GM19397 (cell line): ENCODE measurements around the gene SYCP3.
"Not testable (repeated sequence)": the region's sequence is repeated elsewhere in the genome, so short reads cannot be mapped to it uniquely, and the experiment has no call there.

Experiments used
- ATAC-seq: cut with Tn5 transposase; IDR thresholded peaks from one replicate; pipeline ENCODE4 v1.9.1; 2021; ENCODE audit warnings: mild to moderate bottlenecking, moderate library complexity; ENCODE audit not compliant: unreplicated experiment

The SYCP3 gene

DNA sequence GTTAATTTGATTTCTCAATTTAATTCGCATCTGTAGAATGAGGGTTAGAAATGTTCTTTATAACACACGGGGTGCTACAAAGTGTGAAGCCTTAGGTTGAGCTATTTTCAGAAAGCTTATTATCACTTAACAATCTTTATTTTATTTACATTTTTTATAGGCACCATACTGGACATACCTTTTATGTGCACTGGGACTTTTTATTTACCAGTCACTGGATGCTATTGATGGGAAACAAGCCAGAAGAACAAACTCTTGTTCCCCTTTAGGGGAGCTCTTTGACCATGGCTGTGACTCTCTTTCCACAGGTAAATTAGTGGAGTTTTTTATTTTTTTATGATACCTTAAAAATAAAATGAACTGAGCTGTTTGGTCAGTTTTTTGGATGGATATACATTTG, 25.3 kb downstream of the SYCP3 start:
- no peak for ATAC-seq

DNA sequence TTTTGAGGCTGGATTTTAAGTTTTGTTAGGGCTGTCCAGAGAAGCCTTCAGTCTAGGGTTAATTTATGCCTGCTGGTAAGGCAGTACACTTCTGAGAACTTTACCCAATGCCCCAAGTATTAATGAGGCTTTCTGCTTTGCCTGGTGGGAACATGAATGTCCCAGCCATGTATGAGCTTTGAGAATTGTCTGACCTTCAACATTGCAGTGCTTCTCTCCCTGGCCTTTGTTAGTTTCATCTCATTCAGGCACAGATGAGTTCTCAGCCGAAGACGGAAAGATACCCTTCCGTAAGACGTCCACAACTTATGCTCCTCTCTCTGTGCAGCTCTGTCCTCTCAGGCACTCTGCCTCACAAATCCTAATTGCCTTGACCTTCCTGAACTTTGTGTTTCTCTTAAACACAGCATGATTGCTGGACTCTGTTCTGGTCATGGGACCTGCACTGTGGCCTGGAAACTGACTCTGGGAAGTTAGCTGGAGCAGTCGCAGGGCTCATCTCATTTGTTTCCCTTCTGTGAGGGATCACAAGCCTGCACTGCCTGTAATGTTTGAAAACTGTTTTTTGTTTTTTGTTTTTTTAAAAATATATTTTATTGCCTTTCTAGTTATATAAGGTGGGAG, 26.1 kb downstream of the SYCP3 start:
- no peak for ATAC-seq

DNA sequence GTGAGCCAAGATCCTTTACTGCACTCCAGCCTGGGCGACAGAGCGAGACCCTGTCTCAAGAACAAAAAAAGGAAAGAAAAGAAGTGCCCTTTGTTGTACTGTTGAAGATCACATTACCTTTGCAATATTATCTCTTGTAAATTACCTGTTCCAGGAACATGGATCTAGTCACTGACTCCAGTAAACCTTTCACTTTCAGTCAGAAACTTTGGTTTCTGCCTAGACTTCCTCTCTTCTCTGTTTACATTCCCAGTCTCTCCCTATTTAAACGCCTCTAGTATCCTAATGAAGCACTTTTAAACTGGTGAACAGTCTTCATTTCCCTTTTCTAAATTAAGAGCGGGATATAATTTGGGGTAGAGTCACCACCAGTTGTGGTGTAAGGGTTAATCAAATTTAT, 29.0 kb downstream of the SYCP3 start:
- ATAC-seq = no peak

DNA sequence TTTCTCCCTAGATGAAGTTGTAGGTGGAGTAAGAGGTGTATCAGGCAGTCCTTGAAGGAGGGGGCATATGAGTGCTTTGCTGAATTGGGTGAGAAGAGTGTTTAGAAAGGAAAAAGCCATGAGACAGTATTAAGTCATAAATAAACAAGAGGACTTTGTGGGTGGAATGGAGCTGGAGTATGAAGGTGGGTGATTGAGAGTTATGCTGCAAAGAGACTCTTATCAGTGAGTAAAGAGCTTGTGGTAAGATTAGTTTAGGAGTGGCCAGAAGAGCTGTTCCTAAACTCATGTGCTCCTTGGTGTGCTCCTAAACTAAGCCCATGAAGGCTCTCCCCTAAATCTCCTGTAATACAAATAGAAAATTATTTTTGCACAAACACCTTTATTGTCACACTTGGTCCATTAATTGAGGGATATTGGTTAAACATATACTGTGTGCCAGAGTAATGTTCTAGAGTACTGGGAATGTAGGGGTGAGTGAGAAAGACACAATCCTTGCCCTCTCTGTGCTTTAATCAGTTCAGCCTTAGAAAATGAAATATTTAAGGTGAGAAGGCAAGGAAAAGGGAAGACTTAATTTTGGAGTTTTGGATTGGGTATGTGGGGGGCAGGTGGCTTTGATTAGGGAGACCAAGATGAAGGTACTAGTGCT, 32.0 kb downstream of the SYCP3 start:
- no peak for ATAC-seq

DNA sequence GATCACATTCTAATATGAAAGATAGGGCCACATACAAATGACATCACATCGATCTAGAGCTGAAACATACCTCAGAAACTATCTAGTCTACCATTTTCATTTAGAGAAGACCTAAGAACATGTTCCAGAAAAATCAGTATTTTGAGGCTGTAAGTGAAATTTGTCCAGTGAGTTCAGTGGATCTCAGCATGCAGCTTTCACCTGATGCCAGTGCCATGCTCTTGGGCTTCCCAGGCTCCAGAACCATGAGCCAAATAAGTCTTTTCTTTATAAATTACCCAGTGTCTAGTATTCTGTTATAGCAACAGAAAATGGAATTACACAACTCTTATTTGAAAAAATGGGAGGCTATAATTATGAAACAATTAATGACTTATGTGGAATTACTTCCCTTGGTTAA, 32.9 kb downstream of the SYCP3 start:
- no peak for ATAC-seq

DNA sequence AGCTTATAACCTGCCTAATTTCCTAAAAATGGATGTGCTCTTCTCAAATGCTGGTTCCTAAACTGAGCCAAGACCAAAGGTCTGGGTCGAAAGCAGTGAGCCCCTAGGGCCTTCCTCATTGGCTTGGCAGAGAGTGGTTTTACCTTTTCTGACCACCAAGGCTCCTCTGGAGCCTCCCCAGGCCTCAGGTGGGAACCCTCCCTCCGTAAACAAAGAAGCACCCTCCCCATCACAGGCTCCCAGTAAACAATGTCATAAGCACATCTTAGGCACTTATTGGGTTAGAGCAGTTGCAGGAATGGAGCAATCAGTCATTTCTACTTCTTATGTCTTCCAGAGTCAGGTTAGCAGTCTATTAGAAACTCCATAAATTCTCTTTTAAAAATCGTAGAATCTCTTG, 35.8 kb downstream of the SYCP3 start:
- no peak for ATAC-seq

DNA sequence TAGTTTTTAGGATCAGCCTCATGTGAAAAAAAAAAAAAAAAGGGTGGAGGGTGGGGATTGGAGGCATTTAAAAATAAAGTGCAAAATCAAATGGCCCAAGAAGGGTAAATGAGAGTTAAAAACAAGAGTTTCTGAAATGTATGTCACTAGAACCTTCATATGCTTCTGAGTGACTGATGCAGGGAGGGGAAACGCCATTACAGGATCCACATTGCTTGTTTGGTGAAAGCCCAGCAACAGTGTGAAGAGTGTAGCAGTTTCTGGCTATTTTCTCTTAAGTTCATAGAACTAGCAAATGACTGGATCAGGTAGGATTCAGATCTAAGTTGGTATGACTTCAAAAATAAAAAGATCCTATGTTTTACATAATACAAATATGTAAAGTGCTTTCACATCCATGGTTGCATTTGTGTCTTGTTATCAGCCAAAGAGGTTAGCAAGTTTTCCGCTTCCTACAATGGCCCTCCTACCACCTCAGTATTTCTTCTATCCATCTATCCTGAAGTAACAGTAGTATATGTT, 38.9 kb downstream of the SYCP3 start:
- ATAC-seq = no peak

DNA sequence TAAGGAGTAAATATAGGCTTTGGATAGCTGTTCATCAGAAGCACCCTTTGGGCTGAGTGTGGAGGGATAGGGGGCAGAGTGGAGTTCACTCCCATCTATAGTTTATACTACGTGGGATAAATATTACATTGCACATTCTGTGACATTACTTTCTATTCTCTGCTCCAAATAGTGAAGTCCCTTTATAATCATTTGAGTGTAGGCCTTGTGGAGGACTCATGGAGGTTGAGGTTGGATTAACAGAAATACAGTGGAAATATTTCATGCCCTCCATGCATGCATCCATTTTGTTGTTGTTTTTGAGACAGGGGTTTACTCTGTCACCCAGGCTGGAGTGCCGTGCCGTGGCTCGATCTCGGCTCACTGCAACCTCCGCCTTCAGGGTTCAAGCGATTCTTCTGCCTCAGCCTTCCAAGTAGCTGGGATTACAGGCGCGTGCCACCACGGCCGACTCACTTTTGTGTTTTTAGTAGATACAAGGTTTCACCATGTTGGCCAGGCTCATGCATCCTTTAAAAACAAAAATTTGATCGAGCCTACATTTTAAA, 40.4 kb downstream of the SYCP3 start:
- no peak for ATAC-seq

DNA sequence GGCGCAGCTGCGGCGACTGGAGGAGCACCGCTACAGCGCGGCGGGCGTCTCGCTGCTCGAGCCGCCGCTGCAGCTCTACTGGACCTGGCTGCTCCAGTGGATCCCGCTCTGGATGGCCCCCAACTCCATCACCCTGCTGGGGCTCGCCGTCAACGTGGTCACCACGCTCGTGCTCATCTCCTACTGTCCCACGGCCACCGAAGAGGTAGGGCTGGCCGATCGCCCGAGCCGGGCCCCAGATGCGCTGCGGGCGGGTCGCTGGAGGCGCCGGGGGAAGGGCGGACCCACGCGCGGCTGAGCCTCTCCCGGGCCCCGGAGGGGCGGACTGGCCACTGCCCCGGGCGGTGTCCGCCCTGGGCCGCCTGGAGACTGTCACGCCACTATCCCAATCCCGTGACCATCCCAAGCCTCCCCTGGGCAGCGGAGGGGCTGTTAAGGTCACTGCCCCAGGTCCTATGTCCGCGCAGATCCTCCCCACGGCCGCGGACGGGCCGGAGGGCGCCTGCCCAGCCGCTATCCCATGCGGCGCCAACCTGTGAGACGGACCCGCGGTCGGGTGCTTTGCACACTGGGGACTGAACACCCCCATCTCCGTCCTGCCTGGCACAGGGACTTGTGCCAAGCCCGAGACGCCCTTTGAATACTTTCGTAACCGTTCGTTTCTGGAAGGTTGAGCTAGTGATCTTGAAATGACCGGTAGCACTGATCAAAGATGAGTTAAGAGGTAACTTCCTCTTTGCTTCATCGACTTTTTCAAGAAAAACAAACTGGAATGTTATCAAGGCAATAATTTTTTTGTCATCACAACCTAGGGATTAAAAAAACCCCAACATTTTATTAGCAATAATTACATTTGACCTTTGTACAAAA, 41.1 kb downstream of the SYCP3 start:
- ATAC-seq = peak; percentile 36

DNA sequence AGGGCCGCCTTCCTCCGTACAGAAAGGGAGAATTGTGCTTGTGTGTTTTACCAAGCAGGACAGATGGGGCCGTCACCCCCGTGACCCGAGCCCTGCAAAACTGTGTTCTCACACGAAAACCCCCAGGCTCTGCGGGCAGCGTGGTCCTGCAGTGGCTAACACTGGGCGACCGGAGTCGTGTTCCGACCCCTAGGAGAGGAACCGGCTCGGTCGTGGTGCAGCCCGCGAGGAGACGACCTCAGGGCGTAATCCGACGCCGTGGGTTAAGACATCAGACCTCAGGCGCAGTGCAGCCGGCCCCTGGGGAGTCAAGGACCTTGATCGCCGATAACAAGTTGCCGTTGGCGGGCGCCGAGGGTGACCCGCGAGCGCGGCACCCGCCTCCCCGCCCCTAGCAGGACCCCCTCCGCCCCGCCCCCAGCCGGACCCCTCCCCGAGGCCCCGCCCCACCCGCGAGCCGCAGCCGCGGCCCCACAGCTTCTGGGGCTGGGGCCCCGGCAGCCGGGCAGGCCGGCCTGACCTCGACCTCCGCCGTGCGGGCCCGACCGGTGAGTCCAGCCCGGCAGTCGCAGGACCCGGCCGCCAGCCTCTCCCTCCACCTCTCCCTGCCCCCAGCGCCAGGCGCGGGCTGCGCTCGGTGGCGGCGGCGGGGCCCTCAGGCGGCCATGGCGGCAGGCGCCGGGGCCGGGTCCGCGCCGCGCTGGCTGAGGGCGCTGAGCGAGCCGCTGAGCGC, 41.9 kb downstream of the SYCP3 start, which contains the start of gene CHPT1:
CHPT1 (plus strand) TSS at position 444 of the 733 bp plus-strand sequence; CDS start at position 666, 222 bp downstream.
- ATAC-seq = peak; percentile 75

DNA sequence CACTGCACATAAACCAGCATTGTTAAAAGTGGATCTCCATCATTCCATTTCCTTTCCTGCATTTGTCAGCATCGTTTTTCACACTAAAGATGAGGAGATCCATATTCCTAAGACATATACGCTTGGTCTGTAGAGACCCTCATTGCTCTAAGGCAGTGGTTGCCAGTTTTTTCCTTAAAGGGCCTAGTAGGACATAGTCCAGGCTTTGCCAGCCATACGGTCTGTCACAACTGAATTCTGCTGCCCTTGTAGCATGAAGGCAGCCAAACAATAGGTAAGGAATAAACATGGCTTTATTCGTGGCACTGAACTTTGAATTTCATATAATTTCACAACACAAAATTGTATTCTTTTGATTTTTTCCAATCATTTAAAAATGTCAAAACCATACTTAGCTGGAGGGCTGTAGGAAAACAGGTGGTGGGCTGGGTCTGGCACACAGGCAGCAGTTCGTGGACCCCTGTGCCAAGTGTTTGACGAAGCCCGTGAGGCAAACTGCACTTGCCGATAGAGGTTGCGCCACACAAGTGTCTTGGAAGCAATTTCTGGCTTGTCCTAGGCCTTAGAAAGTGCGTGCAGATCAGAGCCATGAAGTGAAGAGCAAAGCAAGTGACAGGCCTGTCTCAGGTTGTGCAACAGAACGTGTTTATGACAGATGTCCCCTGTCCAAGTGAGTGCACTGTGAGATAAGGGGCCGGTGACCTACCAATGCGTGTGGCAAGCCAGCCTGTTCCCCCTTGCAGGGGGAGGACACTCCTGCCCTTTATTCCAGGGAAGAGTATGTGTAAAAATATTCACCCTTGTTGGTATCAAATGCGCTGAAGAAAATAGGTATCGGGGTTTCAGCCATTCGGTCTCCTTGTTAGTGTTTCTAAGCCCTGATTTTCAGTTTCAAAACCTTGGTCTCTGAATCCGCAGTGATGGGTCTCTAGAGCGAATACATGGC, 42.7 kb downstream of the SYCP3 start:
- ATAC-seq = no peak

DNA sequence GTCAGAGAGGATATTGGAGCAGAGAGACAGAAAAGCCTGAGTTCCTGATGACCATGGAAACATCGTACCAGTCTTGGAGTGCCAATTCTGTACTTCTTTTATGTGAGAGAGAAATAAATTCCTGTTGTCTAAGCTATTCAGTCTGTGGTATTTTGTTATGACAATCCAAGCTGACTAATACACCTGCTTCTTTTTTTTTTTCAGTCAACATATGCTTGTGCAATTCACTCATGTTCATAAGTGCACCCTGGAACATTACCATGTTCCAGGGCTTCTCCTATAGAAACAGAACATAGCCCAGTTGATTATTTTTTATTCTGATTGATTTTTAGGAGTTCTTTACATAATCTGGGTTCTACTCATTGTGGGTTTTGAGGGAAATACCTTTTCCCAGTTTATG, 43.6 kb downstream of the SYCP3 start:
- ATAC-seq = no peak

DNA sequence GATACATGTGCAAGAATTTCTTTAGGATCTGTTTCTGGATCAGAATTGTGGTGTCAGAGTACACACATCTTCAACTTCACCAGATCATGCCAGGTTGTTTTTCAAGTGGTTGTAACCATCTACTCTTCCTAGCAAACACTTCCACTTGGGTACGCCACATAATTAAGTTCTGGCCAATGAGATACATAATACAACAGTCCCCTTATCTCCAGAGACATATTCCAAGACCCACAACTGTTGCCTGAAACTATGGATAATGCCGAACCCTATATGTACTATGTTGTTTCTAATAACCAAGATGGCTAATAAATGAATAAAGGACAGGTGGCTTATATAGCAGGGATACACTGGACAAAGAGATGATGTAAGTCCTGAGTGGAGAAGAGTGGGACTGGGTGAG, 44.3 kb downstream of the SYCP3 start:
- no peak for ATAC-seq

DNA sequence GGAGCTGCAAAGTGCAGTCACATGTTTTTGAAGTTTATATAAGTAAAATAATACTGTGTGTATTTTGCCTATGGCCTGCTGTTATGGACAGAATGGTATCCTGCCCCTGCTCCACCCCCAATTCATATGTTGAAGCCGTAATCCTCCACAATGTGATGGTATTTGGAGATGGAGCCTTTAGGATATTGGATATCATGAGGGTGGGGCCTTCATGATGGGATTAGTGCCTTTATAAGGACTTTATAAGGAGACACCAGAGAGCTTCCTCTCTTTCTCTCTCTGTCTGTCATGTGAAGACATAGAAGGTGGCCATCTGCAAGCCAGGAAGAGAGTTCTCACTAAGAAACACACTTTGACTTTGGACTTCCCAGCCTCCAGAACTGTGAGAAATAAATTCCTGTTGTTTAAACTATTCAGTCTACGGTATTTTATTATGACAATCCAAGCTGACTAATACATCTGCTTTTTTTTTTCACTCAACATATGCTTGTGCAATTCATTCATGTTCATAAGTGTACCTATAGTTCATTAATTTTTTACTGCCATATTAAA, 44.9 kb downstream of the SYCP3 start:
- no peak for ATAC-seq

DNA sequence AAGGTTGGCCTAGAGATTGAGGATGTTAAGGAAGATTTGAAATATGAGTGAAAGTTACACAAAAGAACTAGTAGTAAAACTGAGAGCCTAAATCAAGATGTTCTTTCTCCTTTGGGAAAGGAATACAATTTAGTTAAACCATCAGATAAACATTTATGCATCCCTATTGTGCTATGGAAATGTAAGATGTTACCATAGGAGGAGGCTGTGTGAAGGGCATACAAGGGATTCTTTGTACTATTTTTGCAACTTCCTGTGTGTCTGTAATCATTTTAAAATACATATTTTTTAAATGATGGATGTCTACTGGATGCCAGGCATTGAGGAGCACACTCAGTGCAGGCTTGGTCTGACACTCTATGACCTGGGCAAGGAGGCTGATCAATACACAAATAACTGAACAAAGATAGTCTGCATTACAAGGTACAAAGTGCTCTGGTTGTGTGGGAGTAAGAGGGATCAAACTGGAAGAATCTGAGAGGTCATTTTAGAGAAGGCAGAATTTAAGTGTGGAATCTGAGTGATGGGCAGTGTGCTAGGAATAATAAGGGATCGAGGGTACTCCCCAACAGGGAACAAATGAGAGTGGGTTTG, 47.7 kb downstream of the SYCP3 start:
- no peak for ATAC-seq

DNA sequence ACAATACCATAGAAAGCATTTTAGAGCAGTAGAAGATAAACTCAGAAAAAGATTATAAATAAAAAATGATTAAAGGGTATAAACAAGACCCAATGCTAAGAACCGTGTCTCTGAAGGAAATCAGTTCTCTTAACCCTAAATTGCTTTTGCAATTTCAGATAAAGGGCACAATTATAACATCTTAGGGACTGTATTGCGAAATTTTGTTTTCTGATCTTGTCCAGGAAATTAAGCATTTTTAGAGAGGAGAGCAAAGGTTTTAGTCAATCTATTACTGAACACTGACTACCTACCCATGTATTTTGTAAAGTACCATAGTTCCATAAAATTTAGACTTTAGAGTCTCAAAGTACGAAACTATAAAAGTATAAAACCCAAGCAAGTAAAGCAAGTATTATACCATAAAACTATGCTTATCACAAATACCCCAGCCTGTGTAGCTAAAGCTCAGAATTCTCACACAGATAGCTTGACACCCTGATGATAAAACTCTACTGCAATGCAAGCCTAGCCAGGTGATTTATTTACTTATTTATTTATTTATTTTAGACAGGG, 48.6 kb downstream of the SYCP3 start:
- no peak for ATAC-seq

DNA sequence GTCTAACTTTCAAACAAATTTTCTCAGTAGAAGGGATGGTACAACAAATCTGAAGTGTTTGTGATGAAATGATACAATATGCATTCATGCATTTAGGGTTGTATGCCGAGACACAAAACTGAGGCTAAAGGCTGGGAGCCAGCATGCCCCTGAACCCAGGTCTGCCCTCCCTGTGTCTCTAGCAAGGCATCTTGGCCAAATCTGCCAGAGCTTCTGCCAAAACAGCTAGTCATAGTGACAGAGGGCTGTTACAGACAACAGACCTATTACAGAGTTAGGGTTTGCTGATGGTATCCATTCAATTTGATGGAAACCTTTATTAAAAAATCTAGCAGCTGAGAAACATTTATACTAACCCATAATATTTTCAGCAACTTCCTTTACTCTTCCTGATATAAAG, 53.1 kb downstream of the SYCP3 start:
- ATAC-seq = no peak

DNA sequence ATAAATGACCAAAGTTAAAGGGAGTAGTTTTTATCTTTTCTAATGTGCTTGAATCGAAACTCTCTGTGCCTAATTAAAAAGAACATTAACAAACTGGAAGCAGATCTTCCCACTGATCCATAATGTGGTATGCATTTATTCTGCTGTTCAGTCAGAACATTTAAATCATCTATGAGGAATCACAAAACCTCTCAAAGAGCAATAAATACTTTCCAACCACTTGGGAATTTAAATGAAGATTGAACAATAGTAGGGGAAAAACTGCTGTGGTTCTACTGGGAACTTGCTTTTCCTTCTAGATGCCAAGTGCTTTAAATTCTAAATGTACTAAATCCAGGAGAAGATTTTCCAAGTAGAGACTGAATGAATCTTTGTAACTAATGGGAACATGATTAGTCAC, 54.2 kb downstream of the SYCP3 start:
- ATAC-seq = no peak

DNA sequence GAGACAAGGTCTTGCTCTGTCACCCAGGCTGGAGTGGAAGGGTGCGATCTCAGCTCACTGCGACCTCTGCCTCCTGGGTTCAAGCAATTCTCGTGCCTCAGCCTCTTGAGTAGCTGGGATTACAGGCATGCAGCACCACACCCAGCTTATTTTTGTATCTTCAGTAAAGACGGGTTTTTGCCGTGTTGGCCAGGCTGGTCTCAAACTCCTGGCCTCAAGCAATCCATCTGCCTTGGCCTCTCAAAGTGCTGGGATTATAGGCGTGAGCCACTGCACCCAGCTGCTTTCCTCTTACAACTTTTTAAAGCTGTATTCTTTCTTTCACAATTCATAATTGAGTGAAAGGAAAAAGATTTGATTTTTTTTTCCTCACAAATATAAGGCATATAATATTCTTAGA, 57.6 kb downstream of the SYCP3 start:
- not testable (repeated sequence) for ATAC-seq
